HUES64 (cell line): Measurements from ENCODE around the gene KDM4D.
"Not testable (repeated sequence)": the region's sequence is repeated elsewhere in the genome, so short reads cannot be mapped to it uniquely, and the experiment has no call there.

Experiments used
- H3K27ac ChIP-seq: 2 replicates; pipeline ENCODE4 v1.7.0; 2013; ENCODE audit warnings: low read depth, low read length, inconsistent platforms
- H3K27me3 ChIP-seq: 2 replicates; pipeline ENCODE4 v1.6.1; 2013; ENCODE audit warnings: mild to moderate bottlenecking, low read length; ENCODE audit not compliant: insufficient read depth
- H3K36me3 ChIP-seq: 2 replicates; pipeline ENCODE4 v1.6.1; 2013; ENCODE audit warnings: mild to moderate bottlenecking, low read length; ENCODE audit not compliant: insufficient read depth
- H3K4me1 ChIP-seq: 2 replicates; pipeline ENCODE4 v1.6.1; 2013; ENCODE audit warnings: mild to moderate bottlenecking, low read length, moderate library complexity; ENCODE audit not compliant: insufficient read depth
- H3K4me3 ChIP-seq: 2 replicates; pipeline ENCODE4 v1.5.1; 2013; ENCODE audit warnings: mild to moderate bottlenecking, low read length, moderate library complexity
- H3K9ac ChIP-seq: 2 replicates; pipeline ENCODE4 v1.6.1; 2013; ENCODE audit warnings: mild to moderate bottlenecking, low read depth, low read length
- H3K9me3 ChIP-seq: 2 replicates; pipeline ENCODE4 v1.6.1; 2013; ENCODE audit warnings: low read depth, low read length; ENCODE audit not compliant: insufficient read depth
- WGBS: fragments of 150-250, 120-280 bp; methylation state at CpG from one replicate; pipeline ENCODE4 v1.1.7; 2013; ENCODE audit warnings: missing lambda C conversion rate; 5-methylcytosine and 5-hydroxymethylcytosine counted together

The KDM4D gene

DNA sequence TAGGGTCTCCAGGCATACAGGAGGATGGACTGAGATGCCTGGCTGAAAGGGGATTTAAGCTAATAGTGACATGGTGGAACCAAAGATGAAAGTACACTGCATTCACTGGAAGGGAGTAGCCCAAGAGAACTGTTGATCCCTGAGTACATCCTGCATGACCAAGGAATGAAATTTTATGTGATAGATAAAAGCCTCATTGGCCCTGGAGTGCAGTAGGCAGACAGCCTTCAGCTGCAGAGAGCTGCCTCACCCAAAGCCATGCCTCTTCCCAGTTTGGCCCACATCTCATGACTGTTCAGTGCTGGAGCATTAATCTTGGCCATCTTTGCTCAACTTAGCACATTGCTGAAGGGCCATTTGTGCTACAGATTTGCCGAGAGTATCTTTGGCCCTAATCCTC lies 59.5 kb downstream of the KDM4D start:
- H3K27ac ChIP-seq: no peak overlapping the region
- 89% methylated on average over 1 of the region's 1 CpG for WGBS

GRCh38 chr11:95035316-95035715 lies 61.8 kb downstream of the KDM4D start:
- 92% methylated on average over 2 of the region's 2 CpGs for WGBS
- Histone ChIP-seq H3K27ac (no peak overlapping the region), H3K9ac (no peak overlapping the region), H3K4me3 (no peak overlapping the region), H3K9me3 (no peaks in the 10 kb centered on the region), H3K36me3 (no peaks in the 10 kb centered on the region), H3K4me1 (no peaks in the 10 kb centered on the region), H3K27me3 (no peaks in the 10 kb centered on the region)

More for the DNA sequence above, 59.5 kb downstream of the KDM4D start:
- H3K27me3 ChIP-seq: no peaks in the 10 kb centered on the region
- H3K36me3 ChIP-seq: no peaks in the 10 kb centered on the region
- no peak overlapping the region for H3K4me3 ChIP-seq
- H3K9ac ChIP-seq: no peak overlapping the region
- no peaks in the 10 kb centered on the region for H3K4me1 ChIP-seq
- H3K9me3 ChIP-seq: no peaks in the 10 kb centered on the region

DNA sequence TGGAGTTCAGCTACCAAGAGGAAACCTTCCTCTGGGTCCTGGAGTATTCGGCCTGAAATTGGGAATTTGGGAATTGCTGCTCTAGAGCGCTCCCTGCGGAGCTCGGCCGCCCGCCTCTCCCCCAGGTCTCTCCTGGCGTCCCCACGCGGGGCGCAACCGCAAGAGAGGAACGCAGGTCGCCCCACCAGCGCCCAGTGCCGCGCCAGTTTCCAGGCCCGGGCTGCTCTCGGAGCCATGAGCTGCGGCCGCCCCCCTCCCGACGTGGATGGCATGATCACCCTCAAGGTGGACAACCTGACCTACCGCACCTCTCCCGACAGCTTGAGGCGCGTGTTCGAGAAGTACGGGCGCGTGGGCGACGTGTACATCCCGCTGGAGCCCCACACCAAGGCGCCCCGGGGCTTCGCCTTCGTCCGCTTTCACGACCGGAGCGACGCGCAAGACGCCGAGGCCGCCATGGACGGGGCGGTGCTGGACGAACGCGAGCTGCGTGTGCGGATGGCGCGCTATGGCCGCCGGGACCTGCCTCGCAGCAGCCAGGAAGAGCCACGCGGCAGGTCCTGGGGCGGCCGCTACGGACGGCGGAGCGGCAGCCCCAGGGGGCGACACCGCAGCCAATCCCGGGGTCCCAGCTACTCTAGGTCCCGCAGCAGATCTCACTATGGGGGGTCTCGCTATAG lies 64.0 kb downstream of the KDM4D start:
- 96% methylated on average over 71 of the region's 71 CpGs for WGBS
- not testable (repeated sequence) for H3K4me3 ChIP-seq, H3K27me3 ChIP-seq, H3K9me3 ChIP-seq, H3K9ac ChIP-seq, H3K27ac ChIP-seq, H3K4me1 ChIP-seq, H3K36me3 ChIP-seq

GRCh38 chr11:95042239-95042638 lies 68.7 kb downstream of the KDM4D start:
- H3K9ac ChIP-seq: no peak overlapping the region
- H3K27ac ChIP-seq: no peak overlapping the region
- WGBS: no CpG with 5 or more reads among the region's 1 CpG
- H3K27me3 ChIP-seq: no peaks in the 10 kb centered on the region
- no peaks in the 10 kb centered on the region for H3K36me3 ChIP-seq
- no peaks in the 10 kb centered on the region for H3K4me1 ChIP-seq
- no peaks in the 10 kb centered on the region for H3K9me3 ChIP-seq
- no peak overlapping the region for H3K4me3 ChIP-seq

GRCh38 chr11:95042906-95043305 lies 69.4 kb downstream of the KDM4D start:
- Histone ChIP-seq H3K9me3 (no peaks in the 10 kb centered on the region), H3K4me1 (no peaks in the 10 kb centered on the region), H3K9ac (no peak overlapping the region), H3K27me3 (no peaks in the 10 kb centered on the region), H3K4me3 (no peak overlapping the region), H3K36me3 (no peaks in the 10 kb centered on the region), H3K27ac (no peak overlapping the region)
- 87% methylated on average over 3 of the region's 3 CpGs for WGBS

DNA sequence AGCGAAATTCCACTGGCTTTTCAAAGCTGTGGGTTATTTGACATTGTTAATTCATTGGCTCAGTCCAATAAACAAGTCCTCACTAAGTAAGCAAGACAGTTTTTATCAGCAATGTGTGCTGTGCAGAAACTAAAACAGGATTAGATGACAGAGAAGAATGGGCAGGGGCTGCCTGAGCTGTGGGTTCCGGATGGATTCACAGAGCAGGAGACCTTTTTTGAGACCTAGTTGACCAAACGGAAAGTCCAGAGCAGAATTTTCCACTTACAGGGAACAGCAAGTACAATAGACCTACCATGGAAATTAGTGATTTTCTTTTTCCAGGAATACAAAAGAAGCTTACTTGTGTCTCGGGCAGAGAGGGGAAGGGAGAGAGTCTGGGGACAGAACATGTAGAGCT lies 70.5 kb downstream of the KDM4D start:
- WGBS: 92% methylated on average over 4 of the region's 4 CpGs
- Histone ChIP-seq H3K27ac (no peak overlapping the region), H3K9ac (no peak overlapping the region), H3K27me3 (no peaks in the 10 kb centered on the region), H3K9me3 (no peaks in the 10 kb centered on the region), H3K36me3 (no peaks in the 10 kb centered on the region), H3K4me3 (no peak overlapping the region), H3K4me1 (no peaks in the 10 kb centered on the region)

DNA sequence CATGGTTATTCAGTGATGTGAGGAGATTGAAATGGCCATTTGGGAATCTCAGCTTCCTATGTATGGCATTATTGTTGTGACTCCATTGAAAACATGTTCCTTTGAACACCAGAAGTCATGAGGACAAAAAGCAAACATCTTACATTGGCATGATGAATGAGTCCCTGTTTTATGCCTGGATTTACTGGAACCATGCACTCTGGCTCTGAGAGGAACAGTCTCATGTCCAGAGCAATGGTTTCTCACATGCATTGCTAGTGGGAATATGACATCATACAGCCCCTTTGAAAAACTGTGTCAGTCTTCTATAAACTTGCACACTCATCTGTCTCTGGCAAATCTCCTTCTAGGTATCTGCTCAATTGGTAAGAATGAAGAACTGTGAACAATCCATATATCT lies 72.3 kb downstream of the KDM4D start:
- H3K9ac ChIP-seq: no peak overlapping the region
- H3K4me3 ChIP-seq: no peak overlapping the region
- no peaks in the 10 kb centered on the region for H3K4me1 ChIP-seq
- no peaks in the 10 kb centered on the region for H3K36me3 ChIP-seq
- no peaks in the 10 kb centered on the region for H3K27me3 ChIP-seq
- no peak overlapping the region for H3K27ac ChIP-seq
- H3K9me3 ChIP-seq: no peaks in the 10 kb centered on the region
